Lower leg skin (tissue), 4 donors: ENCODE measurements around the gene AGER. TPM values are rescaled to one million over a fixed set of nuclear protein-coding genes. Genes with fewer than 3 reads are reported as not detected.

Source experiments
- DNase-seq, 2 donors: peaks; one replicate each; pipeline ENCODE4 v3.0.0-alpha.2; 2019; ENCODE audit warnings: low spot score in 2 of 2
- H3K4me3 ChIP-seq: fragments of 200-600 bp; sonication (generic); 2 replicates; pipeline ENCODE4 v1.5.1; 2017; ENCODE audit warnings: mild to moderate bottlenecking, low read depth; ENCODE audit not compliant: poor library complexity, severe bottlenecking
- POLR2A ChIP-seq, 2 donors: fragments of 450-650 bp; IDR thresholded peaks; one replicate each; pipeline ENCODE4 v1.6.1; 2016 to 2017; ENCODE audit warnings: antibody characterized with exemption in 2 of 2, mild to moderate bottlenecking in 1 of 2, moderate library complexity in 1 of 2
- WGBS, 2 donors: methylation state at CpG; one replicate each; pipeline ENCODE4 v1.1.5; 2018; 5-methylcytosine and 5-hydroxymethylcytosine counted together
- intact Hi-C: fragments of 100-400 bp; cut with DNase I; formaldehyde crosslinking; loops from one replicate; pipeline ENCODE4 v1.15.0; 2023; ENCODE audit warnings: low total_unique reads
- total RNA-seq, 4 donors: library from RNA; depleted of rRNA; stranded (reverse); fragments of >200 nt; gene quantifications; one replicate each; pipeline ENCODE4 v1.1.0, GENCODE V29; 2016
- TF ChIP-seq, protein P1 (sequence below), 3 donors: fragments of 450-650 bp; IDR thresholded peaks; one replicate each; pipeline ENCODE4 v1.5.1; 2016; ENCODE audit warnings: antibody characterized with exemption in 3 of 3, mild to moderate bottlenecking in 3 of 3, moderate library complexity in 2 of 3

Gene AGER
- total RNA-seq, 4 donors from 2014 or later, result 0.56 to 4.1 (median 2.3) TPM

- TF ChIP-seq, protein P1, sequence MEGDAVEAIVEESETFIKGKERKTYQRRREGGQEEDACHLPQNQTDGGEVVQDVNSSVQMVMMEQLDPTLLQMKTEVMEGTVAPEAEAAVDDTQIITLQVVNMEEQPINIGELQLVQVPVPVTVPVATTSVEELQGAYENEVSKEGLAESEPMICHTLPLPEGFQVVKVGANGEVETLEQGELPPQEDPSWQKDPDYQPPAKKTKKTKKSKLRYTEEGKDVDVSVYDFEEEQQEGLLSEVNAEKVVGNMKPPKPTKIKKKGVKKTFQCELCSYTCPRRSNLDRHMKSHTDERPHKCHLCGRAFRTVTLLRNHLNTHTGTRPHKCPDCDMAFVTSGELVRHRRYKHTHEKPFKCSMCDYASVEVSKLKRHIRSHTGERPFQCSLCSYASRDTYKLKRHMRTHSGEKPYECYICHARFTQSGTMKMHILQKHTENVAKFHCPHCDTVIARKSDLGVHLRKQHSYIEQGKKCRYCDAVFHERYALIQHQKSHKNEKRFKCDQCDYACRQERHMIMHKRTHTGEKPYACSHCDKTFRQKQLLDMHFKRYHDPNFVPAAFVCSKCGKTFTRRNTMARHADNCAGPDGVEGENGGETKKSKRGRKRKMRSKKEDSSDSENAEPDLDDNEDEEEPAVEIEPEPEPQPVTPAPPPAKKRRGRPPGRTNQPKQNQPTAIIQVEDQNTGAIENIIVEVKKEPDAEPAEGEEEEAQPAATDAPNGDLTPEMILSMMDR (IDR thresholded peaks at IDR 0.05), result no peak
- no peak for TF ChIP-seq POLR2A (IDR thresholded peaks at IDR 0.05)
- DNase-seq, result no peak
- intact Hi-C loops, result no loop called here
- 67 to 87% methylated on average over 4 of the region's 4 CpGs for WGBS, 2 donors
- H3K4me3 ChIP-seq, result no peak overlapping the region
Observed at GRCh38 chr6:32220021-32220420, 36.0 kb upstream of the AGER start.

DNA sequence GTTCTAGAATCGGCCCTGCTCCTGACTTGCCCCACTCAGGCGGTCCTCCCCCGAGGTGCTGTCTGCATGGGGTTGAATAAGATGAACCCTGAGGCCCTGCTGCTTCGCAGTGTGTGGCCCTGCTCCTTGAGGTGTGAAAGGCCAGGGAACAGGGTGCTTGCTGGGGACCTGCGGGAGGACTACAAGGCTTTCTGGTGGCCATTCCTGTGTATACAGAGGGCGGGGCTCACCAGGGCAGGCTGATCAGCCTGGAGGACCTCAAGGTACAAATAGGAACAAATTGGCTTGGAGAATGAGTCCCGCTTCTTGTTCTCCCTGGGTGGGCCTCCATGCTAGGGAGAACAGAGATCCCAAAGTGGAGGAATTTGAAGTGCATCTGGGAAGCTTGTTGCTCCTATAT is 34.1 kb upstream of the AGER start:
- TF ChIP-seq, protein P1 (IDR thresholded peaks at IDR 0.05), result no peak

GRCh38 chr6:32216998-32217397 is 32.9 kb upstream of the AGER start:
- H3K4me3 ChIP-seq, result no peak overlapping the region
- TF ChIP-seq, protein P1 (IDR thresholded peaks at IDR 0.05), result no peak
- TF ChIP-seq POLR2A (IDR thresholded peaks at IDR 0.05), result no peak
- intact Hi-C loops, result no loop called here
- no peak for DNase-seq
- WGBS, 2 donors, result 90 to 91% methylated on average over 11 of the region's 11 CpGs

More for the DNA sequence above, 34.1 kb upstream of the AGER start:
- no peak for DNase-seq
- WGBS, 2 donors, result 80 to 85% methylated on average over 7 of the region's 7 CpGs
- H3K4me3 ChIP-seq, result no peak overlapping the region
- intact Hi-C loops, result no loop called here

GRCh38 chr6:32216285-32216684 is 32.2 kb upstream of the AGER start:
- 89 to 90% methylated on average over 10 of the region's 10 CpGs for WGBS, 2 donors
- no peak for TF ChIP-seq POLR2A (IDR thresholded peaks at IDR 0.05)
- TF ChIP-seq, protein P1 (IDR thresholded peaks at IDR 0.05), result no peak
- intact Hi-C loops, result no loop called here
- H3K4me3 ChIP-seq, result no peak overlapping the region
- no peak for DNase-seq

DNA sequence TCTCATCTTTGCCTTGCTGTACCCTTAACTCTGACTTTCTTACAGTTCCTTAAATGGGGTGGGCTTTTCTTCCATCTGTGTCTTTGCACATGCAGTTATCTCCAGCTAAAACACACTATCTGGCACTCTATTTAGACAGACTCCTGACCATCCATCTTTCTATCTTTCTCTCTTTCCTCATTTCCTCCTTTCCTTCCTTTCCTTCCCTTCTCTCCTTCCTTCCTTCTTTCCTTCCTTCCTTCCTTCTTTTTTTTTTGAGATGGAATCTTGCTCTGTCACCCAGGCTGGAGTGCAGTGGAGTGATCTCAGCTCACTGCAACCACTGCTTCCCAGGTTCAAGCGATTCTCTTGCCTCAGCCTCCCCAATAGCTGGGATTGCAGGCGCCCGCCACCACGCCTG is 31.6 kb upstream of the AGER start:
- no peak for DNase-seq
- H3K4me3 ChIP-seq, result no peak overlapping the region
- 92 to 96% methylated on average over 4 of the region's 4 CpGs for WGBS, 2 donors
- intact Hi-C loops, result no loop called here
- TF ChIP-seq, protein P1 (IDR thresholded peaks at IDR 0.05), result no peak
- TF ChIP-seq POLR2A (IDR thresholded peaks at IDR 0.05), result no peak

DNA sequence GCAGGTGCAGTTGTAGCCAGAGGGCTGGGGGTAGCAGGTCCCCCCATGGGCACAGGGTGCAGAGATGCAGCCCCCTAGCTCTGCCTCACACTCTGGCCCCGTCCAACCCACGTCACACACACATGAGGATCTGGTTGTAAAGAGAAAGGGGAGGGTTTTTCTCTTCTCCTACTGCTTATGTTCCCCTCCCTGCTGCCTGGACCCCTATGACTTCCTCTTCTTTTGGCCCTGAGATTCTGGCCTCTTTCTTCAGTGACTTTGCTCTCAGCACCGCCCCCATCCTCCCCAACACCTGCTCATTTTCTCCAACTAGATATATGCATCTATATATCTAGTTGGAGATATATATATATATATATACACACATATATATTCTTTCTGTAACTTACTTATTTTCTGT is 30.1 kb upstream of the AGER start:
- 79 to 91% methylated on average over 3 of the region's 3 CpGs for WGBS, 2 donors
- H3K4me3 ChIP-seq, result no peak overlapping the region
- no peak for DNase-seq
- intact Hi-C loops, result no loop called here
- TF ChIP-seq, protein P1 (IDR thresholded peaks at IDR 0.05), result no peak
- TF ChIP-seq POLR2A (IDR thresholded peaks at IDR 0.05), result no peak
